Adipose tissue (tissue), 3 donors: ENCODE measurements around the gene SIRT2. TPM values are rescaled to one million over a fixed set of nuclear protein-coding genes. Genes with fewer than 3 reads are reported as not detected.
"Not testable (repeated sequence)": the region's sequence is repeated elsewhere in the genome, so short reads cannot be mapped to it uniquely, and the experiment has no call there.

Source experiments
- H3K27ac ChIP-seq: one replicate; pipeline ENCODE4 v1.5.1; 2013; ENCODE audit warnings: low read depth, low read length
- WGBS, 3 donors: extraction: QIAGEN DNeasy Blood & Tissue Kit; methylation state at CpG; one replicate each; pipeline ENCODE4 v1.1.7; 2013; 5-methylcytosine and 5-hydroxymethylcytosine counted together
- polyA plus RNA-seq, 3 donors: library from polyadenylated mRNA; stranded (reverse); fragments of 200-250 nt; gene quantifications; one replicate each; pipeline ENCODE4 v1.2.3, GENCODE V29; 2013
- donor health status: healthy with polysubstance abuse.
- donor health status: Bipolar disorder and iron deficiency.
- donor health status: healthy.

The SIRT2 gene
- polyA plus RNA-seq = 10 to 100 TPM; 27.9 to 79.1 (median 61.5) TPM

DNA sequence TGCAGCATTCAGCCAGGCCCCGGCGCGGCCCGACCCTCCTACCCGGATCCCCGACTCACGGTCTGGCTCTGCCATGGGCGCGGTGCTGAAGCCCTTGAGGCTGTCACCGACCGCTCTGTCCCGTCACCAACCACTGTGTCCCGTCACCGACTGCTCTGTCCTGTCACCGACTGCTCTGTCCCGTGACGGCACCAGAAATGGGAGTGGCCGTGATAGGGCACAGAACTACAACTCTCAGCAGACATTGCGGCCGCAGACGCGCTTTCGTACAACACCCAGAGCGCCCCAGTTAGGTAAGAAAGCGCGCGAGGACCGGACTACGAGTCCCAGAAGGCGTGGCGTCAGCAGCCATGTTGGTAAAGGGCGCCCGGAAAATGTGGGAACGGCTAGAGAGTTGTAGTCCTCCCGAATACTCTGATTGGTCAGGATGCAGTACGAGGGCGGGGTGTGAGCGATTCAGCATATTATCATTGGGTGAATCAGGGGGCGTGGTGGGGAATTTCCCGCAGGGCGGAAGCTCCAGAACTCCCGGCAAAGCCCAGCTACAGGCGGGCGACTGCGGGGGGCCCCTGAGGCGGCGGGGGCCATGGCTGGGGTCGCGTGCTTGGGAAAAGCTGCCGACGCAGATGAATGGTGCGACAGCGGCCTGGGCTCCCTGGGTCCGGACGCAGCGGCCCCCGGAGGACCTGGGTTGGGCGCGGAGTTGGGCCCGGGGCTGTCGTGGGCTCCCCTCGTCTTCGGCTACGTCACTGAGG is at the start of gene SIRT2, which contains the start of gene NFKBIB:
SIRT2 (minus strand) TSS at position 172 of the 755 bp plus-strand sequence; CDS start at position 75, 97 bp downstream.
NFKBIB (plus strand) TSS at position 523 of the 755 bp plus-strand sequence; CDS start at position 587, 64 bp downstream.
- H3K27ac ChIP-seq = peak within 1 kb of the TSS; percentile 48
- 0% methylated on average over 63 to 64 of the region's 64 CpGs for WGBS, 3 donors

DNA sequence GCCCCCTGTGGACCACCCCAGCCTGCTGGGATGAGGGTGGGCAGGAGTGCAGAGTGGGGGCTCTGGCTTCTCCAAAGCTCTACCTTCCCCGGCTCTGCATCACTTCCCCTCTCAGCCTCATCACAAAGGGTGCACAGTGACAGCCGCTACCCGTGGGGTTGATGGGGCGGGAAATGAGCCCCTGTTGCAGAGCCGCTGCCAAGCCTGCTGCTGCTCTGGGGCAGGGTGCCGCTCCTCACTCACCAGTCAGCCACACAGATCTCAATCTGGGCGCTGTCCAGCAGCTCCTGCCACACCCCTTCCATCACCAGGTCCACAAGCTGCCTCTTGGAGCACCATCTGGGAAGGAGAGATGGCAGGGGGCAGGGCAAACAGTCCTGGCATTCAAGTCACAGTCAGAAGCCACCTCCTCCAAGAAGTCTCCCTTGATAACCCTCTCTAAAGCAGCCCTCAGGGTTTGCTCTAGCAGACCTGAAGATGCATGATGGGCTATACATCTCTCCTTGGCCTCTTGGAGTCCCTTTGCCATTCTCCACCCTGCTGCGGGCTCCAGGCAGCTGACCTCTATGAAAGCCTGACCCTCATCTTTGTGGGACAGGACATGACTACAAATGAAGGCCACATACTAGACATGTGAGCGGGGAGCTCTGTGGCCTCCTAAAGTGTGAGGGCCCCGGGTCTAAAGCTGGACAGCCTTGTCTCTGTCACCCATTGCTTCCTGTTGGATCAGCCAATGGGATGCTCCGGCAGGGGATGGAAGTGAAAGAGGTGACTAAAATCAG is 47.0 kb upstream of the SIRT2 start:
- 78 to 86% (median 80%) methylated on average over 11 of the region's 11 CpGs for WGBS, 3 donors
- H3K27ac ChIP-seq = no peak overlapping the region

DNA sequence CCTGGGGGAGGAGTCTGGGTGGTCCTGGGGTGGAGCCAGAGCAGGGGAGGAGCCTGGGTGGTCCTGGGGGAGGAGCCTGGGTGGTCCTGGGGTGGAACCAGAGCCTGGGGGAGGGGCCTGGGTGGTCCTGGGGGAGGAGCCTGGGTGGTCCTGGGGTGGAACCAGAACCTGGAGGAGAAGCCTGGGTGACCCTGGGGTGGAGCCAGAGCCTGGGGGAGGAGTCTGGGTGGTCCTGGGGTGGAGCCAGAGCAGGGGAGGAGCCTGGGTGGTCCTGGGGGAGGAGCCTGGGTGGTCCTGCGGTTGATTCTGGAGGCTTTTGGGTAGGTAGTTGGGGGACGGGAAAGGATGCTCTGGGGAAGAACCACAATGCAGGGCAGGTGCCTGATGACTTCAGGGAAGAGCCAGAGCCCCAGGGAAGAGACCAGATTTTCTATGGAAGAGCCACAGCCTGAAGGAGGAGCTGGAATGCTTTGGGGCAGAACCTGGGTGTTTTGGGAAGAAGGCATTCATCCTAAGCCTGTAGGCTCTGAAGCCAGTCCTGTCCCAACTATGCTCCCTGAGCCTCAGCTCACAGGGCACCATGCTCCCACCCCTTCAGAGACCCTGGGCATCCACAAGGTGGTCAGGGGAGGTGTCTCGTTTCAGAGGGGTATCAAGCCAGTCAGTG is 46.3 kb upstream of the SIRT2 start:
- H3K27ac ChIP-seq = no peak overlapping the region
- 84 to 98% (median 96%) methylated on average over 3 of the region's 3 CpGs for WGBS, 3 donors

DNA sequence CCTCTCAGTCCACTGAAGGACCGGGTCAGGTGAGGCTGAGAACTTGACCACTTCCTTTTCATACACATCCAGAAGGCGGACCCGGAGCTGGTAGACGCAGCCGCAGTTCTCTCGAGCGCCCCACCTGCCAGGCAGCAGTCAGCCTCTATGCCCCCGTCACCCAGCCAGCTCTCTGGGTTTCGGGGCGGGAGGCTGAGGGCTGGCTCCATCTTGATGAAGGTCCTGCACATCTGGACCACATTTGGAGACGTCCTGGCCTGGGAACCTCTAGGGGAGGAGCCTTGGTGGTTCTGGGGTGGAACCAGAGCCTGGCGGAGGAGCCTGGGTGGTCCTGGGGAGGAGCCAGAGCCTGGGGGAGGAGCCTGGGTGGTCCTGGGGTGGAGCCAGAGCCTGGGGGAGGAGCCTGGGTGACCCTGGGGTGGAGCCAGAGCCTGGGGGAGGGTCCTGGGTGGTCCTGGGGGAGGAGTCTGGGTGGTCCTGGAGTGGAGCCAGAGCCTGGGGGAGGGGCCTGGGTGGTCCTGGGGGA is 45.6 kb upstream of the SIRT2 start:
- 84 to 94% (median 92%) methylated on average over 11 to 12 of the region's 12 CpGs for WGBS, 3 donors
- H3K27ac ChIP-seq = no peak overlapping the region

DNA sequence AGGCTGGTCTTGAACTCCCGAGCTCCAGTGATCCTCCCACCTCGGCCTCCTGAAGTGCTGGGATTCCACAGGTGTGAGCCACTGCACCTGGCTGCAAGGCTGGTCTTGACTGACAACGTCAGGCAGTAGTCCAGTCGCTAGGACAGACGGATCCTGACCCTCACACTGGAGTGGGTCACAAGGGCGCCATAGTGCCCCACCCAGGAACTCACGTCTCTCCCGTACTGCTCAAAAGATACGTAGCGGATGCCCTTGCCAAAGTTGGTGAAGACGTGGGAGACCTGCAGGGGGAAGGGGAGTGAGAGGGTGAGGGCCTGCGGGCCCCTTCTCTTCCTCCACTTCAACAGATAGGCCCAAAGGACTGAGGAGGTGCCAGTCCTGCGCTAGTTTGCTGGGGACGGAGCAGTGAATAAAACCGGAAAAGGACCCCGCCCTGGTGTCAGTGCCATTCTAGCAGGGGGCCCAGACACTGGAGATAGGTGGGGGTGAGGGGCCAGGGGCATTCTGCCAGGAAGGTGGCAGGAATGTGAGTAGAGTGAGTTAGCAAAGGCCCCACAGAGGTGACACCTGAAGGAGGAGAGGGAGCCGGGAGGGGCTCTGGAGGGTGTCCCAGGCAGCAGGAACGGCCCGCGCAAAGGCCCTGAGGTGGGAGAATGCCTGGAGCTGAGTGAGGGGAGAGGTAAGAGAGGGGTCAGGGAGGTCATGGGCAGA is 43.2 kb upstream of the SIRT2 start:
- H3K27ac ChIP-seq = no peak overlapping the region
- 85% methylated on average over 20 of the region's 20 CpGs for WGBS, 3 donors

DNA sequence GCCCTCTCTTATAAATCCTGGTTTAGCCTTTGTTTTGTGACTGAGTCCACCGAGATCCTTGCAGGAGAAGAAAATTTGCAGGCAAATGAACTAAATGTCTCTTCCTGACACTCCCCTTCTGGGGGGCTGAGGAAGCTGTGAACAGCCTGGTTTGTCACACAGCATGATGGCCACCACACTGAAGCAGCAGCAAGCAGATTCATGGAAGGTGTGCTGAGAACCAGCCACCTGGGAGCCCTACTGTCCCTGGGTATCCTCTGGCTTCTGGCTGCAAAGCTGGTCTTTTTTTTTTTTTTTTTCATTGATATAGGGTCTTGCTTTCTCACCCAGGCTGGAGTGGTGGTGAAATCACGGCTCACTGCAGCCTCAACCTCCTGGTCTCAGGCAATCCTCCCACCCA is 42.6 kb upstream of the SIRT2 start:
- H3K27ac ChIP-seq = no peak overlapping the region
- 77 to 87% (median 86%) methylated on average over 2 of the region's 2 CpGs for WGBS, 3 donors

DNA sequence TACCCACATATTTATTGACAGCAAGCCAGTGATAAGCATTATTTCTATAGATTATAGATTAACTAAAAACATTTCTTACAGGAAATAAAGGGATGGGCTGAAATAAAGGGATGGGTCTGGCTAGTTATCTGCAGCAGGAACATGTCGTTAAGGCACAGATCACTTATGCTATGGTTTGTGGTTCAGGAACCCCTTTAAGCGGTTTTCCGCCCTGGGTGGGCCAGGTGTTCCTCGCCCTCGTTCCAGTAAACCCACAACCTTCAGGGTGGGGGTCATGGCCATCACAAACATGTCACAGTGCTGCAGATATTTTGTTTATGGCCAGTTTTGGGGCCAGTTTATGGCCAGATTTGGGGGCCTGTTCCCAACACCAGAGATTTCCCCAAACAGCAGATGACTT is 42.0 kb upstream of the SIRT2 start:
- WGBS, 3 donors = 78 to 84% (median 82%) methylated on average over 5 of the region's 5 CpGs
- H3K27ac ChIP-seq = not testable (repeated sequence)

DNA sequence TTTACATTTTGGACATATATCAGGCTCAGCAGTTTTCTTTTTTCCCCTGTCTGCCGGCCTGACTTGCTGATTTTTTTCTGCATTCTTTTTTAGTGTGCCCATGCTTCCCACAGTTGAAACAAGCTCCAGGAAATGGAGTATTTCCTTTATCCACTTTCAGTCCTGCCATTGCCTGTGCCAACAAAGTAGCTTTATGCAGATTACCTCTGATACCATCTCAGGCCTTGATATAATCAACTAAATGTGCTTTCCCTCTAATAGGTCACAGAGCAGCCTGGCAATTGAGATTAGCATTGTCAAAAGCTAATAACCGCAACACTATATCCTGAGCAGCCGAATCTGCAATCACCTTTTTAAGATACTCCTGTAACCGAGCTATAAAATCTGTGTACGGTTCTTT is 40.5 kb upstream of the SIRT2 start:
- WGBS, 3 donors = 38 to 57% (median 38%) methylated on average over 5 of the region's 5 CpGs
- H3K27ac ChIP-seq = no peak overlapping the region

DNA sequence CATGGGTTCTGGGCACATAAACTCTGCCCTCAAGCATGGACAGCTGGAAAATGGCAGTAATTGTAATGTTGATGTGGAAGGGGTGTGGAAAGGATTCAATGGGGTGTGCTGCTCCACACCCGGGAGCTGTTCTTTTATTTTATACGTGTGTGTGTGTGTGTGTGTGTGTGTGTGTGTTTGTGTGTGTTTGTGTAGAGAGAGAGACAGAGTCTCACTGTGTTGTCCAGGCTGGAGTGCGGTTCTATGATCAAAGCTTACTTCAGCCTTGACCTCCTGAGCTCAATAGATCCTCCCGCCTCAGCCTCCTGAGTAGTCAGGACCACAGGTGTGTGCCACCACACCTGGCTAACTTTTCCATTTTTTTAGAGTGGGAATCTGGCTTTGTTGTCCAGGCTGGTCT is 34.1 kb upstream of the SIRT2 start:
- H3K27ac ChIP-seq = no peak overlapping the region
- 84 to 96% (median 94%) methylated on average over 4 of the region's 4 CpGs for WGBS, 3 donors

DNA sequence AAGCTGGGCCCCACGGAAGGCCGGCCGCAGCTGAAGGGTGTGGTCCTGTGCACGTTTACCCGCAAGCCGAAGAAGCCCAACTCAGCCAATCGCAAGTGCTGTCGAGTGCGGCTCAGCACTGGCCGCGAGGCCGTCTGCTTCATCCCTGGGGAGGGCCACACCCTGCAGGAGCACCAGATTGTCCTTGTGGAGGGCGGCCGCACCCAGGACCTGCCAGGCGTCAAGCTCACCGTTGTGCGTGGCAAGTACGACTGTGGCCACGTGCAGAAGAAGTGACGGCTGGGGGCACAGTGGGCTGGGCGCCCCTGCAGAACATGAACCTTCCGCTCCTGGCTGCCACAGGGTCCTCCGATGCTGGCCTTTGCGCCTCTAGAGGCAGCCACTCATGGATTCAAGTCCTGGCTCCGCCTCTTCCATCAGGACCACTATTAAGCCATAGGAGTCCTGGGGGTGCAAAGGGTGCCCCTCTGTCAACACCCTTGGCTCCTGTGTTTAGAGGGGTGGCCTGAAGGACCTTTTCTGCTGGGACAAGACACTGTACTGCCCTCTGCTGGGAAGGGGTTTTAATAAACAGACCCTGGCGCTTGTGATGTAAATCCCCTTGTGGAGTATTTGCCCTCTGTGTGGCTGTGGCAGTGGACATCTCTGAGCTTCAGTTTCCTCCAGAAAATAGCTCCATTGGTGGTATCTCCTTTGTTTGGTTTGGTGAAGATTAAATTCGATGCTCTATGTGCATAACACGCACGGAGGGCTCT is 33.2 kb upstream of the SIRT2 start:
- 90 to 93% (median 90%) methylated on average over 29 of the region's 29 CpGs for WGBS, 3 donors

DNA sequence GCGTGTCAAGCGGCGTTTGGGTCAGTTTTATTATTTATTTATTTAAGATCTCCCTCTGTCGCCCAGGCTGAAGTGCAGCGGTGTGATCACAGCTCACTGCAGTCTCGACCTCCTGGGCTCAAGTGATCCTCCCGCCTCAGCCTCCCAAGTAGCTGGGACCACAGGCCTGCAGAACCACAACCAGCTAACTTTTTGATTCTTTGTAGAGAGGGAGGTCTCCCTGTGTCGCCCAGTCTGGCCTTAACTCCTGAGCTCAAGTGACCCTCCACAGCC is 32.0 kb upstream of the SIRT2 start:
- no peak overlapping the region for H3K27ac ChIP-seq
- 24 to 36% (median 35%) methylated on average over 8 of the region's 8 CpGs for WGBS, 3 donors

More for the DNA sequence above, 33.2 kb upstream of the SIRT2 start:
- H3K27ac ChIP-seq = no peak overlapping the region

DNA sequence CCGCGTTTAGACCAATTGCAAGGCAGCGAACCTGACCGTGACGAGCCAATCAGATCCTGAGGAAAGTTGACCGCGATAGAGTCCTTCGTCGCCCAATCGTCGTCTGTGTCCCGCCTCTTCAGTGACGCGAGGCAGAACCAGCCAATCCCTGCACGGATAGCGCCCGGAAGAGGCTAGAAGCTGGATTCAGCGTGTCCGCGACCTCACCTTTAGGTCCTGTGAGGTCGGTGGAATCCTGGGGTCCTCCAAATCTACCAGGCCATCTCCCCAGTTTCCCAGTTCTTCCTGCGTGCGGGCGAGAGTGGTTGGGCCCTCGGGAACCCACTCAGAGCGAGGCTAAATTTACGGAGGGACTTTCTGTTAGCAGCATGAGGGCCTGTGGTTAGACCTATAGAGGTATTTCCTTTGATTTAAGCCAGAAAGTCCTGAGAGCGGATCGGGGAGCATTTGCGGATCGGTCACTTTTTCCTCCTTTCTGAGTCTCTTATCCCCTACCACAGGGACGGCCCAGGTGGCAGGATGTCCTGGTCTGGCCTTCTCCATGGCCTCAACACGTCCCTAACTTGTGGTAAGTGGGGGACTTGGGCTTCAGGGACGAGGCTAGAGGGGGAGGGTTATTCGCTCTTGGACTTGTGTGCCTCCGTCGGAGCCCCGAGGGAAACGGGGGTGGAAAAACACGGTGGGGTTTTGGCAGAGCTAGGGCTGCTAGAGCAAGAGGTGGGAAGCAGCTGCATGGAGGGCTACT is 31.5 kb upstream of the SIRT2 start, which contains the start of gene MRPS12:
MRPS12 (plus strand) TSS at position 169 of the 745 bp plus-strand sequence; CDS start at position 520, 351 bp downstream.
- H3K27ac ChIP-seq = peak within 1 kb of the TSS; percentile 26
- 0 to 1% (median 0%) methylated on average over 39 to 40 of the region's 40 CpGs for WGBS, 3 donors

DNA sequence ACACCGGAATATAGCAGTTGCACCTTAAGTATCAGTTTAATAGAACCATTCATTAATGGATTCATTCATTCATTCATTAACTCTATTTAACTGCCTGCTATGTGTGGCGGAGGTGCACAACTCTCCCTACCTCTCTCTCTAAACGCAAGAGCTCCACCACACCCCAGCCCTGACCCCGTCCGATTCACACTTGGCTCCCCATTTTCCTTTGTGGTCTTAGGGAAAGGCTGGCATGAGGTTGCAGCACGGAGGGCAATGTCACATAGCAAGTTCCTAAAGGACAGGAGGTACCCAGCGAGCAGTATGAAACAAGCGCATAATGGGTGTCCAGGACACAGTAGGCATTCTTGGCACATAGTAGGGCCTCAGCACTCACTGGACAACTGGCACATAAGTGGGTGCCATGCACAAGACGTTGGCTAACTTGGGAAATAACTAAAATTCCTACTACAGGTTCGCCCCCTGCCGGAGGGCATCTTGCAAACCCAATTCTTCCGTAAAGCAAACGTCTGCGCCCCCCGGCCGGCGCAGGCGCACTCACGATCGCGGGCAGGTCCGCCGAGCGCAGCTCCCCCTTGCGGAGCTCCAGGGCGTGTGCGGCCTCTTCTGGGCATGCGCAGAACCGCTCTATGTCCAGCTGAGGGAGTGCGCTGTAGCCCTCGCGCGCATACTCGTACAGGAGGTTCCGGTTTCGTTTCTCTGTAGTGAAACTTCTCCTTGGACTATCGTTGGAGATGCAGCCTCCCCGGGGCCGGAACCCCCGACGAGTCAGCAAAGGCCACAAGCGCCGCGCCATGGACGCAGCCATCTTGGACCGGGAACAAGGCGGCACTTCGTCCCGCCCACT is 30.7 kb upstream of the SIRT2 start, which contains the start of gene SARS2:
SARS2 (minus strand) TSS at position 835 of the 847 bp plus-strand sequence; CDS start at position 808, 27 bp downstream.
- WGBS, 3 donors = 2 to 3% (median 2%) methylated on average over 49 of the region's 49 CpGs
- H3K27ac ChIP-seq = peak within 1 kb of the TSS; percentile 26

DNA sequence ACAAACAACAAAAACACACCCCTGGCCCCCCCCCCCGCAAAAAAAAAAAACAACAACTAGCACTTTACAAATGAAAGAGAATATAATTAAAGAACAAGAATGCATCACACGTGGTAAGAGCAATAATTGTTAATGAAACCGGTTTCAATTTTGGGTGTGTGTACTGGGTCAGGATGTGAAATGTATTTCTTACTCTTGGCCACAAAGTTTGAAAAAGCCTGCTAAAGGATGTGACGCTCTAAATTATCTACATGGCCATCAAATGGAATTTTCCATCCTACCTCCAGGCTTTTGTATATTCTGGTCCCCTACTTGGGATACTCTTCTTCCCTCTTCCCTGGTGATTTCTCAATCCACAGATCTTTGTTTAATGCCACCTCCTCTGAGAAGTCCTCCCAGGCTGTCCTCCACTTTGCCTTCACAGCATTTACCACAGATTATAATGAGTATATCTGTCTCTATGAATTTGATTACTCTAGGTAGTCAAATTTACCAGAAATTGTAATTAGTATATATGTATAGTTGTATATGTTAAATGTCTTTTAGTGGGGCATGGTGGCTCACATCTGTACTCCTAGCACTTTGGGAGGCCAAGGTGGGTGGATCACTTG is 29.1 kb upstream of the SIRT2 start:
- 78 to 82% (median 80%) methylated on average over 4 of the region's 4 CpGs for WGBS, 3 donors

DNA sequence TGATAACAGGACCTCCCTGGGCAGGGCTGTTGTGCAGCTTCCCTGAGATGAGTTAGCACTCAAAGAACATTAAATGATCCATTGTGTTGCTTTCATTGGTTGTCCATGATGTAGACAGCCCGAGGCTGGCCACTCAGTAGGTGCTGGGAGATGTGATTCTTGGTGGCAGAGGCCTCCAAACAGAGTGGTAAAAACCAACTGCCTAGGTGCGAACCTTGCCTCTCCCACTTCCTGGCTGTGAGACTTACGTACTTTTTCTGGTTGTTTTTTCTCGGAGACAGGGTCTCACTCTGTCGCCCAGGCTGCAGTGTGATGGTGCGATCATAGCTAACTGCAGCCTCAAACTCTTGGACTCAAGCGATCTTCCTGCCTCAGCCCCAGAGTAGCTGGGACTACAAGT is 25.0 kb upstream of the SIRT2 start:
- H3K27ac ChIP-seq = no peak overlapping the region
- WGBS, 3 donors = 96% methylated on average over 7 of the region's 7 CpGs

More for the DNA sequence above, 29.1 kb upstream of the SIRT2 start:
- no peak overlapping the region for H3K27ac ChIP-seq

DNA sequence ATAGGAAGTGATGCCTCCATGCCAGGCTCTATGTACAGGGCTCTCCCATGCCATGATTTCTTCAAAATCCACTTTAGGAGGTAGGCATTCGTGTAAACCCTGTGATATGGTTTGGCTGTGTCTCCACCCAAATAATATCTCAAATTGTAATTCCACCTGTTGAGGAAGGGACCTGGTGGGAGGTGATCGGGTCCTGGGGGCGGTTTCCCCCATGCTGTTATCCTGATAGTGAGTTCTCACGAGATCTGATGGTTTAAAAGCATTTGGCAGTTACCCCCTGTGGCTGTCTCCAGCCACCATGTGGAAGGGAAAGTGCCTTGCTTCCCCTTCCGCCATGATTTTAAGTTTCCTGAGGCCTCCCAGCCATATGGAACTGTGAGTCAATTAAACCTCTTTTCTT is 23.1 kb upstream of the SIRT2 start:
- 90 to 97% (median 90%) methylated on average over 5 of the region's 5 CpGs for WGBS, 3 donors
- H3K27ac ChIP-seq = no peak overlapping the region
